AG04449 (cell line): ENCODE data around the gene LSM4.
A peak's percentile ranks its signal among the peaks of the same experiment; 100 is the strongest.

Experiments used
- CTCF ChIA-PET: fragments of 350-600 bp; formaldehyde crosslinking; extraction: SDS; loops from one replicate; lab custom pipeline; 2021; ENCODE audit warnings: antibody characterized with exemption; lab: Yijun Ruan, JAX
- POLR2A ChIA-PET: fragments of 400-600, 350-600 bp; formaldehyde crosslinking; extraction: SDS; loops from one replicate; lab custom pipeline; 2020; ENCODE audit warnings: antibody characterized with exemption, inconsistent platforms; lab: Yijun Ruan, JAX
- DNase-seq: peaks from one replicate; pipeline ENCODE4 v3.0.0-alpha.2; 2010; ENCODE audit warnings: low read depth, low spot score
- H3K4me3 ChIP-seq: 2 replicates; pipeline ENCODE4 v1.5.1; 2011; ENCODE audit warnings: low read depth, mild to moderate bottlenecking, control low read depth, low read length
- CTCF ChIP-seq: IDR thresholded peaks from one replicate; pipeline ENCODE4 v1.5.1; 2011; ENCODE audit warnings: mild to moderate bottlenecking, moderate library complexity, low read length, control low read depth, inconsistent platforms; ENCODE audit not compliant: insufficient read depth; ENCODE audit errors: missing control alignments

Gene LSM4

GRCh38 chr19:18286973-18287635 lies 35.8 kb downstream of the LSM4 start:
- ChIA-PET POLR2A (no interaction called here), CTCF (interaction anchor here (1.2 kb wide), 2 partner anchors 9 to 53 kb away, joined by 3 to 5 read pairs; no protein-coding TSS in a partner anchor)
- H3K4me3 ChIP-seq: no peak overlapping the region
- no peak for DNase-seq
- TF ChIP-seq CTCF: no peak

GRCh38 chr19:18284712-18285360 lies 38.0 kb downstream of the LSM4 start:
- ChIA-PET POLR2A (no interaction called here), CTCF (interaction anchor here (1.2 to 1.4 kb wide), 2 partner anchors 44 to 103 kb away, joined by 3 to 4 read pairs; no protein-coding TSS in a partner anchor)
- TF ChIP-seq CTCF: no peak
- H3K4me3 ChIP-seq: no peak overlapping the region
- DNase-seq: no peak

GRCh38 chr19:18283338-18283737 lies 39.5 kb downstream of the LSM4 start:
- POLR2A ChIA-PET: no interaction called here
- DNase-seq: no peak
- no peak for TF ChIP-seq CTCF
- no peak overlapping the region for H3K4me3 ChIP-seq
- CTCF ChIA-PET: interaction anchor here (2.9 to 6.4 kb wide), 2 partner anchors 9 to 131 kb away, joined by 9 to 115 read pairs; partner anchors contain the start of gene SSBP4

GRCh38 chr19:18282788-18283141 lies 40.1 kb downstream of the LSM4 start:
- POLR2A ChIA-PET: interaction anchor here (0.7 to 6.9 kb wide), 4 partner anchors 9 to 46 kb away, joined by 3 to 146 read pairs (median 121); partner anchors contain the start of gene LSM4
- TF ChIP-seq CTCF: no peak
- CTCF ChIA-PET: interaction anchor here (0.7 to 9.8 kb wide), 5 partner anchors 10 to 132 kb away, joined by 3 to 321 read pairs (median 9); partner anchors contain the start of gene SSBP4
- no peak for DNase-seq
- peak overlapping the region; percentile 59 for H3K4me3 ChIP-seq

GRCh38 chr19:18282021-18282787 lies 40.7 kb downstream of the LSM4 start:
- peak; percentile 41 for TF ChIP-seq CTCF
- H3K4me3 ChIP-seq: peak overlapping the region; percentile 59
- DNase-seq: no peak
- CTCF ChIA-PET: interaction anchor here (0.5 to 9.8 kb wide), 7 partner anchors 10 to 132 kb away, joined by 3 to 321 read pairs (median 9); partner anchors contain the start of gene SSBP4
- POLR2A ChIA-PET: interaction anchor here (0.5 to 6.9 kb wide), 33 partner anchors 9 to 276 kb away, joined by 3 to 146 read pairs (median 5); partner anchors contain the start of genes GDF15, KXD1, LSM4 and PDE4C
